Keratinocyte (primary cell): Measurements from ENCODE around the gene ARRDC3. TPM values are rescaled to one million over a fixed set of nuclear protein-coding genes. Genes with fewer than 3 reads are reported as not detected.

Source experiments
- DNase-seq: peaks from one replicate; pipeline ENCODE4 v3.0.0-alpha.2; 2011; ENCODE audit warnings: low read depth, missing footprints, low spot score
- FAIRE-seq: peaks from 2 replicates; lab custom pipeline; 2011; peaks lifted over from hg19 to GRCh38; lab: Jason Lieb, UNC
- H2AFZ ChIP-seq: 2 replicates; pipeline ENCODE4 v1.6.0; 2012; ENCODE audit warnings: low read length, control low read depth, inconsistent platforms; ENCODE audit not compliant: control insufficient read depth
- H3K27ac ChIP-seq: 2 replicates; pipeline ENCODE4 v1.5.1; 2011; ENCODE audit warnings: low read length; ENCODE audit not compliant: control insufficient read depth, insufficient read depth
- H3K27me3 ChIP-seq: 3 replicates; pipeline ENCODE4 v1.6.0; 2011; ENCODE audit warnings: low read length; ENCODE audit not compliant: control insufficient read depth, insufficient read depth; ENCODE audit errors: extremely low read depth
- H3K36me3 ChIP-seq, 2 experiments: 2 replicates in 1 of 2; 3 replicates in 1 of 2; pipeline ENCODE4 v1.5.1; 2011; ENCODE audit warnings: low read length in 2 of 2, mild to moderate bottlenecking in 1 of 2; ENCODE audit not compliant: control insufficient read depth in 2 of 2, insufficient read depth in 2 of 2; ENCODE audit errors: extremely low read depth in 1 of 2
- H3K4me1 ChIP-seq: 3 replicates; pipeline ENCODE4 v1.5.1; 2011; ENCODE audit warnings: low read length; ENCODE audit not compliant: control insufficient read depth, insufficient read depth; ENCODE audit errors: extremely low read depth
- H3K4me2 ChIP-seq: 3 replicates; pipeline ENCODE4 v1.6.0; 2011; ENCODE audit warnings: low read depth, low read length; ENCODE audit not compliant: control insufficient read depth, insufficient read depth; ENCODE audit errors: extremely low read depth
- H3K4me3 ChIP-seq, 3 experiments: fragments of 200-600 bp in 1 of 3; sonication (generic) in 1 of 3; 2 replicates in 2 of 3; 3 replicates in 1 of 3; pipeline ENCODE4 v1.5.1; 2011 to 2016; ENCODE audit warnings: low read length in 3 of 3, mild to moderate bottlenecking in 3 of 3, control low read depth in 2 of 3, inconsistent platforms in 1 of 3, low read depth in 1 of 3, mixed read lengths in 1 of 3, mixed run types in 1 of 3, moderate library complexity in 1 of 3; ENCODE audit not compliant: control insufficient read depth in 2 of 3, insufficient read depth in 2 of 3; ENCODE audit errors: extremely low read depth in 1 of 3
- H3K79me2 ChIP-seq: 2 replicates; pipeline ENCODE4 v1.6.0; 2012; ENCODE audit warnings: low read length; ENCODE audit not compliant: control insufficient read depth, insufficient read depth
- H3K9ac ChIP-seq: 3 replicates; pipeline ENCODE4 v1.6.0; 2011; ENCODE audit warnings: low read length; ENCODE audit not compliant: control insufficient read depth, insufficient read depth; ENCODE audit errors: extremely low read depth
- H3K9me1 ChIP-seq: 3 replicates; pipeline ENCODE4 v1.6.0; 2011; ENCODE audit warnings: low read length; ENCODE audit not compliant: control insufficient read depth, insufficient read depth; ENCODE audit errors: extremely low read depth
- H3K9me3 ChIP-seq: 2 replicates; pipeline ENCODE4 v1.5.1; 2012; ENCODE audit warnings: low read depth, low read length; ENCODE audit not compliant: control insufficient read depth
- H4K20me1 ChIP-seq: 3 replicates; pipeline ENCODE4 v1.6.0; 2011; ENCODE audit warnings: low read length; ENCODE audit not compliant: control insufficient read depth, insufficient read depth; ENCODE audit errors: extremely low read depth
- EZH2 ChIP-seq: IDR thresholded peaks from one replicate; pipeline ENCODE4 v1.6.1; 2012; ENCODE audit warnings: inconsistent platforms, mild to moderate bottlenecking, low read length, moderate library complexity
- dilution Hi-C: fragments of 300-500 bp; cut with MboI; formaldehyde crosslinking; loops from one replicate; pipeline ENCODE4 v1.7.0; 2020; ENCODE audit warnings: low sequenced_read_pairs; ENCODE audit not compliant: extremely low pct_ligation_motif_present
- polyA plus RNA-seq, 5 experiments: library from polyadenylated mRNA; depleted of rRNA in 3 of 5; stranded (reverse) in 3 of 5; stranded (forward) in 1 of 5; unstranded in 1 of 5; fragments of >200 nt; gene quantifications; 1 replicate in 1 of 5; 2 replicates in 3 of 5; 3 replicates in 1 of 5; pipeline versions ENCODE4 v1.2.1 to v1.2.3, GENCODE V29; 2011 to 2012; ENCODE audit warnings: missing spikeins in 2 of 5, low read depth in 1 of 5, low replicate concordance in 1 of 5
- TF ChIP-seq, protein P1 (sequence below), 3 experiments: IDR thresholded peaks in 1 of 3; conservative IDR thresholded peaks in 1 of 3; optimal IDR thresholded peaks in 1 of 3; 2 replicates in 2 of 3; 3 replicates in 1 of 3; pipeline versions ENCODE3 to v1.5.1; 2011; ENCODE audit warnings: low read length in 3 of 3, mild to moderate bottlenecking in 3 of 3, moderate library complexity in 2 of 3, control low read depth in 1 of 3, inconsistent platforms in 1 of 3; ENCODE audit not compliant: insufficient read depth in 2 of 3; ENCODE audit errors: extremely low read depth in 1 of 3

ARRDC3 gene
- polyA plus RNA-seq, 1 donor (not counting 4 experiments of a cell fraction or from before 2014, with no cell fraction given) = 8.9 TPM

DNA sequence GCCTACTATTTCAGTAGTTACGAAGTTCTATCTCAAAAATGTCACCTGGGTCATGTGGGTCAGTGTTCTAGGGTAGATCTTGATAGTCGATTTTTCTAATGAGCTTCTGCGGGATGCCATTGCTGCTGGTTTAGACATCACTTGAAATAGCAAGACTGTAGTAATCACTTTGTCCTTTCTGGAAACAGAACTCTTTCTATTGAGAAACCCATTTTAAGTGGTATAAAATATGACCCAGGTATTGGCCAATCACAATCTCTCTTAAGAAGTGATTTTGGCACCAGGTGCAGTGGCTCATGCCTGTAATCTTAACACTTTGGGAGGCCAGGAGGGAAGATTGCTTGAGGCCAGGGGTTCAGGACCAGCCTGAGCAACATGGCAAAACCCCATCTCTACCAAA, 17.6 kb downstream of the ARRDC3 start:
- no peak overlapping the region for H3K9ac ChIP-seq
- H3K36me3 ChIP-seq = peaks cover 7 to 9% of the 10 kb centered on the region in 2 experiments
- TF ChIP-seq EZH2 = no peak
- TF ChIP-seq, protein P1, sequence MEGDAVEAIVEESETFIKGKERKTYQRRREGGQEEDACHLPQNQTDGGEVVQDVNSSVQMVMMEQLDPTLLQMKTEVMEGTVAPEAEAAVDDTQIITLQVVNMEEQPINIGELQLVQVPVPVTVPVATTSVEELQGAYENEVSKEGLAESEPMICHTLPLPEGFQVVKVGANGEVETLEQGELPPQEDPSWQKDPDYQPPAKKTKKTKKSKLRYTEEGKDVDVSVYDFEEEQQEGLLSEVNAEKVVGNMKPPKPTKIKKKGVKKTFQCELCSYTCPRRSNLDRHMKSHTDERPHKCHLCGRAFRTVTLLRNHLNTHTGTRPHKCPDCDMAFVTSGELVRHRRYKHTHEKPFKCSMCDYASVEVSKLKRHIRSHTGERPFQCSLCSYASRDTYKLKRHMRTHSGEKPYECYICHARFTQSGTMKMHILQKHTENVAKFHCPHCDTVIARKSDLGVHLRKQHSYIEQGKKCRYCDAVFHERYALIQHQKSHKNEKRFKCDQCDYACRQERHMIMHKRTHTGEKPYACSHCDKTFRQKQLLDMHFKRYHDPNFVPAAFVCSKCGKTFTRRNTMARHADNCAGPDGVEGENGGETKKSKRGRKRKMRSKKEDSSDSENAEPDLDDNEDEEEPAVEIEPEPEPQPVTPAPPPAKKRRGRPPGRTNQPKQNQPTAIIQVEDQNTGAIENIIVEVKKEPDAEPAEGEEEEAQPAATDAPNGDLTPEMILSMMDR (optimal IDR thresholded peaks at IDR 0.05 in 1 of 3, IDR thresholded peaks at IDR 0.05 in 1 of 3, conservative IDR thresholded peaks at IDR 0.05 in 1 of 3; ENCODE audit: extremely low read depth in 1 of 3, insufficient read depth in 2 of 3, low read length in 3 of 3) = no peak
- no peaks in the 10 kb centered on the region for H3K9me1 ChIP-seq
- H3K4me2 ChIP-seq = no peak overlapping the region
- H3K4me1 ChIP-seq = no peaks in the 10 kb centered on the region
- no peaks in the 10 kb centered on the region for H3K27me3 ChIP-seq
- H3K9me3 ChIP-seq = peaks cover 2% of the 10 kb centered on the region
- H2AFZ ChIP-seq = no peak overlapping the region
- H3K27ac ChIP-seq = no peak overlapping the region
- no peaks in the 10 kb centered on the region for H3K79me2 ChIP-seq
- FAIRE-seq = no peak
- no peaks in the 10 kb centered on the region for H4K20me1 ChIP-seq
- dilution Hi-C loops = no loop called here
- DNase-seq = no peak
- H3K4me3 ChIP-seq = no peak overlapping the region

DNA sequence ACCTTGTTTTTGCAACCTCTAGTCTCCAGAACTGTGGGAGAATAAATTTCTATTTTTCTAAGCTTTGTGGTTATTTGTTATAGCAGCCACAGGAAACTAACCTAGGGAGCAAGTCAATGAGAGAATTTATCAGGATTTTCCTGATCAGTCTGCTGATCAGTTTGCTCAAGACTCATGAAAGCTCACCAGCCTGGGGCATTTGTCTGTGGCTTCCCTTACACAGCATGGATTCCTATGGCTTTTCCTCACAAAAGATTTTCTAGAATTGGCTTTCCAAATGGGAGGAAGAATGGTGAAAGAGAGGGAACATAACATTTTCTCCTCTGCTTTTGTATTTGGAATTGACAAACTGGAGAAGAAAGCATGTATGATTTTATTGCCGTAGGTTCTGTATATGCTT, 20.2 kb downstream of the ARRDC3 start:
- H3K9me1 ChIP-seq = no peaks in the 10 kb centered on the region
- peaks cover 2% of the 10 kb centered on the region for H3K9me3 ChIP-seq
- DNase-seq (no peak), FAIRE-seq (no peak)
- no peak overlapping the region for H3K27ac ChIP-seq
- no peak overlapping the region for H3K4me2 ChIP-seq
- H3K27me3 ChIP-seq = no peaks in the 10 kb centered on the region
- no peak overlapping the region for H3K4me3 ChIP-seq
- TF ChIP-seq, protein P1 (optimal IDR thresholded peaks at IDR 0.05 in 1 of 3, IDR thresholded peaks at IDR 0.05 in 1 of 3, conservative IDR thresholded peaks at IDR 0.05 in 1 of 3; ENCODE audit: extremely low read depth in 1 of 3, insufficient read depth in 2 of 3, low read length in 3 of 3) = no peak
- H3K9ac ChIP-seq = no peak overlapping the region
- H3K4me1 ChIP-seq = no peaks in the 10 kb centered on the region
- no peaks in the 10 kb centered on the region for H4K20me1 ChIP-seq
- no peak overlapping the region for H2AFZ ChIP-seq
- peaks cover 0 to 2% of the 10 kb centered on the region in 2 experiments for H3K36me3 ChIP-seq
- dilution Hi-C loops = no loop called here
- no peaks in the 10 kb centered on the region for H3K79me2 ChIP-seq
